GM18868 (cell line): ENCODE measurements around the gene EIF4E2.

ENCODE experiments used
- ATAC-seq: cut with Tn5 transposase; IDR thresholded peaks from one replicate; pipeline ENCODE4 v1.9.1; 2021; ENCODE audit warnings: mild to moderate bottlenecking, moderate library complexity; ENCODE audit not compliant: unreplicated experiment

EIF4E2 gene

DNA sequence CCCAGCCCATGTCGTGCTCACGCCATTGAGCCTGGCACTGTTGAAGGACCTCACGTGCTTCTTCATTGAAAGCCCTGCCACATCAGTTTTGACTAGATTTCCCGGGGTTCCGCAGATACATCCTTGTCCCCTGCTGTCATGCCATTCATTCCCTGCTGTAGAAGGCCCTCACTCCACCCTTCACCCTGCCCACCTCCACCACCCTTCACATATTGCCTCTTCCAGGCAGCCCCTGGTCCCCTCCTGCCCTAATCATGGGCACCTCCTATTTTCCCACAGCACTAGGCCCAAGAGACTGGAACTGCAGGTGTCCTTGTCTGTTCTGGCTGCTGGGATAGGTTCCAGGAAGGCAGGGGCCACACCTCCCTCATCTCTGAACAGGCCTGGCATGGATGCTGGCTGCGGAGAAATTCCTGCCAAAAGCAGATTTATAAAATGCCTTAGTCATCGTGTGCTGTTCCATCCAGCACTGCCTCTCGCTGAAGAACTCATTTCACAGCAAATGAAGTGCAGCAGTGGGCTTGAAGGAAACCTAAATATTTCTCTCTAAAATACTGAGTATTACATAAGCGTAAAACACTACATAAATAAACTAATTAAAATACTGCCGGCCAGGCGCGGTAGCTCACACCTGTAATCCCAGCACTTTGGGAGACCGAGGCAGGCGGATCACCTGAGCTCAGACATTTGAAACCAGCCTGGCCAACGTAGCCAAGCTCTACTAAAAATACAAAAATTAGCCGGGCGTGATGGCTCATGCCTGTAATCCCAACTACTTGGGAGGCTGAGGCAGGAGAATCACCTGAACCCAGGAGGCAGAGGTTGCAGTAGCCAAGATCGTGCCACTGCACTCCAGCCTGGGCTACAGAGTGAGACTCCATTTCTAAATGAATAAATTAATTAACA lies 38.4 kb downstream of the EIF4E2 start:
- ATAC-seq, result no peak

GRCh38 chr2:232592772-232593395 lies 42.4 kb downstream of the EIF4E2 start:
- no peak for ATAC-seq

DNA sequence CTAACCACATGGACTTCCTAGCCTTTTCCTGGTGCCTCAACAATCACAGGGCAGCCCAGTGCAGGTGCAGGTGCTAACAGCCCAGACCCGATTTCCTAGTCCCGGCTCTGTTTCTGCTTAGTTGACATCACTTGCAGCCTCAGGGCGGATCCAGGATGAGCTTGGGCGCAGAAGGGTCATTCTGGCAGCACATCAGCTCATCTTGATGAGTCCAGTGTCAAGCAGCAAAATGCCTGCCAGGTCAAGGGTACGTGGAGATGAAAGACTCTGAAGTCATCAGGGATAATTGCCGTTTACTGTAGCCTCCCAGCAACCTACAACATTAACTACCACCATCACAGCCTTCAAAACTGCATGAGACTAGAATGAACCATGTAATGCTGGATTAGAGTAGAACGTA lies 43.5 kb downstream of the EIF4E2 start:
- ATAC-seq, result no peak

GRCh38 chr2:232597362-232598079 lies 47.0 kb downstream of the EIF4E2 start:
- no peak for ATAC-seq

GRCh38 chr2:232598293-232598692 lies 47.8 kb downstream of the EIF4E2 start:
- no peak for ATAC-seq

- ATAC-seq, result no peak
Observed at GRCh38 chr2:232600053-232600773, 49.7 kb downstream of the EIF4E2 start.

DNA sequence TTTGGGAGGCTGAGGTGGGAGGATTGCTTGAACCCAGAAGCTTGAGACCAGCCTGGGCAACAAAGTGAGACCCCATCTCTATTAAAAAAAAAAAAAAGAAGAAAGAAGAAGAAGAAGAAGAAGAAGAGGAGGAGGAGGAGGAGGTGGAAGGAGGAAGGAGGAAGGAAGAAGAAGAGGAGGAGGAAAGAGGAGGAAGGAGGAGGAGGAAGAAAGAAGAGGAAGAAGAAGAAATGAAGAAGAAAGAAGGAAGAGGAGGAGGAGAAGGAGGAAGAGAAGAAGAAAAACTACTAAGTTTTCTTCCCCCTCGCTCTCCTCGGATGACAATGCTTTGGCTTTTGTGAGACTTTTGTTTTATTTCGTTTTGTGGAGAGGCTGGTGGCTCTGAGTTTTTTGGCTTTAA lies 52.8 kb downstream of the EIF4E2 start:
- ATAC-seq, result no peak

DNA sequence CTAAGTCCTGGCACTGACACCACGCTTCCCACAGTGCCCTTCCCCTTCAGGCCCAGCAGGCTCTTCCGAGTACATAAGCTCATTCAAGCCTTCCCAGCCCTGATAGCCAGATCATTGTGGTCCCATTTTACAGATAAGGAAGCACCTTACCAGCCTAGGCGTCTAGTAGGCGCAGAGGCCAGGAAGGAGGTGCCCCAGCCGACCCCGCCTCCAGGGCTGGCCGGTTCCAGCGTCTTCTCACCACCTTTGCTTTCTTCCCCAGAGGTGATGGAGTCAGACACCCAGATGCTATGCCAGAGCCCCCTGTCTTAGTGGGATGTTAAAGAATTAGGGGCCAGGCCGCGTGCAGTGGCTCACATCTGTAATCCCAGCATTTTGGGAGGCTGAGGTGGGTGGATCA lies 54.0 kb downstream of the EIF4E2 start:
- no peak for ATAC-seq

DNA sequence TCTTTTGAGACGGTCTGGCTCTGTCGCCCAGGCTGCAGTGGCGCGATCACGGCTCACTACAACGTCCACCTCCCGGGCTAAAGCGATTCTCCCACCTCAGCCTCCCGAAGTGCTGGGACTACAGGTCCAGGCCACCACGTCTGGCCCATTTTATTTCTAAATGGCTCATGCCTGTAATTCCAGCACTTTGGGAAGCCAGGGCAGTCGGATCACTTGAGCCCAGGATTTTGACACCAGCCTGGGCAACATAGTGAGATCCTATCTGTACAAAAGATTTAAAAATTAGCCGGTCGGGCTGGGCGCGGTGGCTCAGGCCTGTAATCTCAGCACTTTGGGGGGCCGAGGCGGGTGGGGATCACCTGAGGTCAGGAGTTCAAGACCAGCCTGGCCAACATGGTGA lies 56.5 kb downstream of the EIF4E2 start:
- ATAC-seq, result no peak

DNA sequence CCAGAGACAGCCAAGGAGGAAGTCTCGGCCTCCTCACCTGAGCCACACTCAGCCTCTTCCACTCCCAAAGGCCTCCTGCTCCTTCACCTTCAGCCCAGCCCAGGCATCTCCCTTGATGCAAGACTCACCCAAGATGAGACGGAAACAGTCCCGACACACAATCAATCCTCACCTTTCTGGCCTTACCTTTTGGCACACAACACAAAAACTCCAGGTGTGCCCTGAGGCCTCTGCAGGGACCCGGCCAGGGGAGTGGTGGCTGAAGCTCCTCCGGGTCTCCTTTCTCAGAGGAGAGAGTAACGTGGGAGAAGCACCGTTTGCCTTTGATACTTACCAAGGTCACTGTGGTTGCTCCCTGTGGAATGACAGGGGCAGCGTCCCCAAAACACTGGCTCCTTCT lies 59.1 kb downstream of the EIF4E2 start:
- ATAC-seq, result no peak

DNA sequence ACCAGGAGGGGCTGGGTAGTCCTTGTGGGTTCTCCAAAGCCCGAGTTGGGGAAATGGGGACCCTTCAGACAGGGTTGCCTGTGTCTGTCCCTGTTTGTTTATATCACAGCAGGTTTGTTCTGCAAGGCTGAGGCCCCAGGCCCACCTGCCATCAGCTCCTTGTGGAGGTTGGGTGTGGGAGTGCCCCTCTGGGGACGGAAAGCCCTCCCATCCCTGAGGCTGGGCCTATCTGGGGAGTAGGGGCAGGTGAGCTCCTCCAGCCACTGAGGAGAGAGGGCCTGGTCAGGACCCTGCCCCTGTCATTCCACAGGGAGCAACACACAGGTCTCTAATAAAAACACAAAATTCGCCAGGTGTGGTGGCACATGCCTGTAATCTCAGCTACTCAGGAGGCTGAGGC lies 59.6 kb downstream of the EIF4E2 start:
- ATAC-seq, result no peak

DNA sequence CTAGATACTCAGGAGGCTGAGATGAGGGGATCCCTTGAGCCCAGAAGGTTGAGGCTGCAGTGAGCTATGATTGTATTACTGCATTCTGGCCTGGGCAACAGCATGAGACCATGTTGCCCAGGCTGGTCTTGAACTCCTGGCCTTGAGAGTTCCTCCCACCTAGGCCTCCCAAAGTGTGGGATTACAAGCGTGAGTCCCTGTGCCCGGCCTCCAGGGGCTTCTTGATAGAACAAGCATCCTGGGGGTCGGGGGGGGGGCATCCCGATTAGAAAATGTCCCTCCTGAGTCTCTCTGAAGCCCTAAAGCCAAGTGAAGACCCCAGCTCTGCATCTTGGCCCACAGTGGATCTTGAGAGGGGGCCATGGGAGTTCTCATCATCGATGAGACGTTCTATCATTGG lies 60.6 kb downstream of the EIF4E2 start:
- no peak for ATAC-seq

- ATAC-seq, result no peak
Observed at GRCh38 chr2:232611559-232612218, 61.2 kb downstream of the EIF4E2 start.

- no peak for ATAC-seq
Observed at GRCh38 chr2:232613538-232614134, 63.1 kb downstream of the EIF4E2 start.

DNA sequence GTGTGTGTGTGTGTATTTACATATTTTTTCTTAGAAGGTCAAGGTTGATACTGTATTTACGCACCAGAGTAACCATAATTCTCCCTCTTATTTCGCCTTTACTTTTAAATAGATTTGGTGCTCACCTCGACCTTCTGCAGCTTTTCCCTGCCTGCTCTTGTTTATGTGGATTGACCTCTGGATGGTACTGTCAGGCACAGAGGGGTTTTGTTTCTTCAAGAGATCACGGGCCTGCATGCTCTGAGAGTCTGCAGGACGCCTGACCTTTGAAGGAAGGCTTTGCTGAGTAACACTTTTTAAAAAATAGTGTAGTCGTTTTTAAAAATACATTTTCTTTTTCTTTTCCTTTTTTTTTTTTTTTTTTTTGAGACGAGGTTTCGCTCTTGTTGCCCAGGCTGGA lies 64.8 kb downstream of the EIF4E2 start:
- ATAC-seq, result no peak
